HG02623 (cell line): ENCODE measurements around the gene SDHAF3.

ENCODE experiments used
- ATAC-seq: cut with Tn5 transposase; IDR thresholded peaks from one replicate; pipeline ENCODE4 v1.9.1; 2021; ENCODE audit warnings: moderate library complexity; ENCODE audit not compliant: unreplicated experiment

The SDHAF3 gene

DNA sequence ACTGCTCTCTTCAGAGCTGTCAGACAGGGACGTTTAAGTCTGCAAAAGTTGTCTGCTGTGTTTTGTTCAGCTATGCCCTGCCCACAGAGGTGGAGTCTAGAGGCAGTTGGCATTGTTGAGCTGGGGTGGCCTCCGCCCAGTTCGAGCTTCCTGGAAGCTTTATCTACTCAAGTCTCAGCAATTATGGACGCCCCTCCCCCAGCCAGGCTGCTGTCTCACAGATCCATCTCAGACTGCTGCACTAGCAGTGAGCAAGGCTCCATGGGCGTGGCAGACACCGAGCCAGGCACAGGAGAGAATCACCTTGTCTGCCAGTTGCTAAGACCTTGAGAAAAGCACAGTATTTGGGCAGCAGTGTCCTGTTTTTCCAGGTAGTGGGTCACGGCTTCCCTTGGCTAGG lies 98.1 kb downstream of the SDHAF3 start:
- no peak for ATAC-seq

DNA sequence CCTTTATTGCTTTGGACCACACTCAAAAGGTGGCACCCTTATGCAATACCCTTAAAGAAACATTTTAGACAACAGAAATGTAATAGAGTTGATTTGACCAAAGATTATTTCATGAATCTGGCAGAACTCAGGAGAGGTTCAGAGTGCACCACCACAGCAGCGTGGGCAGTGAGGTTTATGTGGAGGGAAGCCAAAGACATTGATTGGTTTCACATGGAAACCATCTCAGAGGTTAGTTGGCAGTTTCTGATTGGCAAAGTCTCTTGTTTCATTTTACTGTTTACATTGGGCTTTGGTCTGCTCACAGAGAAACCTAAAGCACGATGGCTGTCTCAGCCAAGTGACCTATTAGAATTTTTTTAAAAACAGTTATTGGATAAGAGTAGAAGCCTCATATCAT lies 101.3 kb downstream of the SDHAF3 start:
- no peak for ATAC-seq

DNA sequence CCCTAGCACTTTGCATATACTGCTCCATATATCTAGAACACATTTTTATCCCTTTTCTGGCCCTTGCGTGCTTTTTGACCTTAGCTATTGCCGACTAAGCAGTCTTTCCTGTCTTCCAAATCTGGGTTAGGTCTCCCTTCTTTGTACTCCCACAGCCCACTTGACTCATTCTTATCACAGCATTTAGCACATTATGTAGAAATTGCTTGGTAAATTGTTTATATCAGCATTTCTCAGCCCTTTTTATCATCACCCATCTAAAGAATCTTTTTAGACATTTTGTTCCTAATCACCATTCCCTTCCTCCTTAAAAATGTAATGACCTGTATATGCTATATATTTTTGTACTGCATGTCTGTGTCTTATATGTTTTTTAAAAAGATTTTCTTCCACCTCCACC lies 101.7 kb downstream of the SDHAF3 start:
- no peak for ATAC-seq

DNA sequence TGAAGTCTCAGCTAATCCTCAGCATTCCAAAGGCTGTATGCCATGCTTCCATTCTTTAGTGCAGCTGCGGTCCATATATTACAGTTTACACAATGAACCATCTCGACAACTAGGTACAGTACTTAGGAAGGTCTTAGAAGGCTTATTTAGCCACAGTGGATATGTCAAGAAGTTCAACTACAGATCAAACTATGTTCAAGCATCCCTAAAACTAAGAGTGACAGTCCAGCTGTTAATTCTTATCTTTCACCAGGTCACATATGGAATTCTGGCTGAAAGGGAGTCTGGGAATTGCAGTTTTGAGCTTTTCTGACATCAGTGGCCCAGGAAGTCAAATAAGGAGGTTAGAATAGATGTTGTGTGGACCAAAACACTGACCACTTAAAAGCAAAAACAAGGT lies 106.8 kb downstream of the SDHAF3 start:
- no peak for ATAC-seq

DNA sequence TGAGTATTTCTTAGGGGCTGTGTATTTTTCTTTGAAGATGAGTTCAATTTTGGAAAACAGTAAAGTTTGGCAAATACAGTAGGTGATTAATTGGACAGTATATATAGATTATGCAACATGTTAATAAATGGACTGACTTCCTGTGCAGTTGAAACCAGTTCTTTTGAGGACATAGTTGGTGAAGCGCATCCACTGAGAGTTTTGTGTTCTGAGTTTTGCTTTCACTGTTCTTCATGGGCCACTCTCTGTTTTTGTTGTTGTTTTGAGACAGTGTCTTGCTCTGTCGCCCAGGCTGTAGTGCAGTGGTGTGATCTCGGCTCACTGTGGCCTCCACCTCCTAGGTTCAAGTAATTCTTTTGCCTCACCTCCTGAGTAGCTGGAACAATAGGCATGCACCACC lies 109.0 kb downstream of the SDHAF3 start:
- no peak for ATAC-seq
